ENCODE measurements around the gene TEN1.

DNA sequence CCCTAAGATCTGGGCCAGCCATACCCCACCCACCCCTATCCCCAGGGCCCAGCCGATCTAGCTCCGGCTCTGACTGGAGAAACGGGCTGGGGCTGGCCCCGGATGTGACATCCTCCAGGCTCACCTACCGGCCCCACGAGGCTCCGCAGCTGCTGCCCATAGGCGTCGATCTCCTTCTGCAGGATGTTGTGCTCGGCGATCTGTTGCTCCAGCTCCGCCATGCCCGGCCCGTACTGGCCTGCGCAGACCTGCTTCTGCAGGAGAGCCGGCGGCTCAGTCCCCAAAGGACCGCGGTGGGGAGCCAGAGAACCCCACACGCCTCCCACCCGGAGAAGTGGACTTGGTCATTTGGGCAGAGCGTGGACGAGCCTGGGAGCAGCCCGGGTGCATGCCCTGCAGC is 43.2 kb downstream of the TEN1 start:
- TF ChIP-seq, protein P1, sequence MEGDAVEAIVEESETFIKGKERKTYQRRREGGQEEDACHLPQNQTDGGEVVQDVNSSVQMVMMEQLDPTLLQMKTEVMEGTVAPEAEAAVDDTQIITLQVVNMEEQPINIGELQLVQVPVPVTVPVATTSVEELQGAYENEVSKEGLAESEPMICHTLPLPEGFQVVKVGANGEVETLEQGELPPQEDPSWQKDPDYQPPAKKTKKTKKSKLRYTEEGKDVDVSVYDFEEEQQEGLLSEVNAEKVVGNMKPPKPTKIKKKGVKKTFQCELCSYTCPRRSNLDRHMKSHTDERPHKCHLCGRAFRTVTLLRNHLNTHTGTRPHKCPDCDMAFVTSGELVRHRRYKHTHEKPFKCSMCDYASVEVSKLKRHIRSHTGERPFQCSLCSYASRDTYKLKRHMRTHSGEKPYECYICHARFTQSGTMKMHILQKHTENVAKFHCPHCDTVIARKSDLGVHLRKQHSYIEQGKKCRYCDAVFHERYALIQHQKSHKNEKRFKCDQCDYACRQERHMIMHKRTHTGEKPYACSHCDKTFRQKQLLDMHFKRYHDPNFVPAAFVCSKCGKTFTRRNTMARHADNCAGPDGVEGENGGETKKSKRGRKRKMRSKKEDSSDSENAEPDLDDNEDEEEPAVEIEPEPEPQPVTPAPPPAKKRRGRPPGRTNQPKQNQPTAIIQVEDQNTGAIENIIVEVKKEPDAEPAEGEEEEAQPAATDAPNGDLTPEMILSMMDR (CRISPR knock-in tag; IDR thresholded peaks at IDR 0.05): no peak
- no peak for TF ChIP-seq ZBTB8A (CRISPR knock-in tag; IDR thresholded peaks at IDR 0.05; ENCODE audit: borderline replicate concordance, low read depth)
- TF ChIP-seq, protein P2, sequence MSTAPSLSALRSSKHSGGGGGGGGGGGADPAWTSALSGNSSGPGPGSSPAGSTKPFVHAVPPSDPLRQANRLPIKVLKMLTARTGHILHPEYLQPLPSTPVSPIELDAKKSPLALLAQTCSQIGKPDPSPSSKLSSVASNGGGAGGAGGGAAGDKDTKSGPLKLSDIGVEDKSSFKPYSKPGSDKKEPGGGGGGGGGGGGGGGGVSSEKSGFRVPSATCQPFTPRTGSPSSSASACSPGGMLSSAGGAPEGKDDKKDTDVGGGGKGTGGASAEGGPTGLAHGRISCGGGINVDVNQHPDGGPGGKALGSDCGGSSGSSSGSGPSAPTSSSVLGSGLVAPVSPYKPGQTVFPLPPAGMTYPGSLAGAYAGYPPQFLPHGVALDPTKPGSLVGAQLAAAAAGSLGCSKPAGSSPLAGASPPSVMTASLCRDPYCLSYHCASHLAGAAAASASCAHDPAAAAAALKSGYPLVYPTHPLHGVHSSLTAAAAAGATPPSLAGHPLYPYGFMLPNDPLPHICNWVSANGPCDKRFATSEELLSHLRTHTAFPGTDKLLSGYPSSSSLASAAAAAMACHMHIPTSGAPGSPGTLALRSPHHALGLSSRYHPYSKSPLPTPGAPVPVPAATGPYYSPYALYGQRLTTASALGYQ (CRISPR knock-in tag; IDR thresholded peaks at IDR 0.05): no peak
- no peak for TF ChIP-seq GATAD2A (CRISPR knock-in tag; IDR thresholded peaks at IDR 0.05)
- TF ChIP-seq CEBPB (IDR thresholded peaks at IDR 0.05; ENCODE audit: borderline replicate concordance, low read depth, low read length): no peak
- TF ChIP-seq HNRNPK (IDR thresholded peaks at IDR 0.05; ENCODE audit: low read depth, low read length, poor library complexity, severe bottlenecking): no peak

Data from HepG2 (cell line).